Panc1 (cell line): ENCODE measurements around the gene HABP2.

Source experiments
- POLR2AphosphoS5 ChIP-seq: IDR thresholded peaks from 2 replicates; pipeline ENCODE4 v1.6.1; 2012; ENCODE audit warnings: mild to moderate bottlenecking, low read depth, low read length, moderate library complexity
- SIN3A ChIP-seq: IDR thresholded peaks from 2 replicates; pipeline ENCODE4 v1.6.1; 2012; ENCODE audit warnings: low read depth, mild to moderate bottlenecking, low read length, moderate library complexity, borderline replicate concordance; ENCODE audit not compliant: insufficient read depth
- TCF7L2 ChIP-seq: IDR thresholded peaks from 2 replicates; pipeline ENCODE4 v1.6.1; 2011; ENCODE audit warnings: mild to moderate bottlenecking, low read depth, low read length, inconsistent platforms
- TF ChIP-seq, protein P1 (sequence below): fragments of 450-650 bp; IDR thresholded peaks from 2 replicates; pipeline ENCODE4 v1.5.1; 2017; ENCODE audit warnings: mild to moderate bottlenecking
- TF ChIP-seq, protein P2 (sequence below), 2 experiments: IDR thresholded peaks; 2 replicates each; pipeline ENCODE4 v1.6.1; 2011 to 2012; ENCODE audit warnings: low read depth in 2 of 2, control low read depth in 1 of 2, low read length in 1 of 2, mild to moderate bottlenecking in 1 of 2, moderate library complexity in 1 of 2; ENCODE audit not compliant: insufficient read depth in 1 of 2

DNA sequence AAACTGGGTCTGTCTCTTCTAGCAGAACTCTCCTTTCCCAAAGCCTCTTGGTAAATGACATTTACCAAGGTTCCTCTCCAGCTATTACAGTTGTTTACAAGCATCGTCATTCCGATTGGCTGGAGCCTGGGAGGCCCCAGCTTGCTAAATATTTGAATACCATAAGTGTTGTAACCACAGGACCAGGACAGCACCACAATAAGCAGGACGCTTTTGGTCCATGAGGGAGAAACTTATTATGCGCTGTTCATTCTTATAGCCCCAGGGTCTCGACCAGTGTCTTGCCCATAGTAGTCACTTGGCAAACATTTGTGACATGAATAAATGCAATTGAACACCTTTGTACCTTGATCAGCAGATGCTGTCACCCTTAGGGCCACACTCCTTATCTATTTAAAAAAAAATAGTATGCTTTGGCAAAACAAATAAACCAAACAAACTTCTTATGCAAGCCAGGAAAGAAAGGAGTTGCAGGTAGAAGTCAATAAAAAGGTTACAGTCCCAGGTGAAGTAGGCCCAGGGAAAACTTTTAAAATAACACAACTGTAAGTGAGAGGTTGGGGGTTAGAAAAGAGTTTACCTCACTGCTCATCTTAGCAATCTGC is 78.2 kb downstream of the HABP2 start:
- TF ChIP-seq, protein P1, sequence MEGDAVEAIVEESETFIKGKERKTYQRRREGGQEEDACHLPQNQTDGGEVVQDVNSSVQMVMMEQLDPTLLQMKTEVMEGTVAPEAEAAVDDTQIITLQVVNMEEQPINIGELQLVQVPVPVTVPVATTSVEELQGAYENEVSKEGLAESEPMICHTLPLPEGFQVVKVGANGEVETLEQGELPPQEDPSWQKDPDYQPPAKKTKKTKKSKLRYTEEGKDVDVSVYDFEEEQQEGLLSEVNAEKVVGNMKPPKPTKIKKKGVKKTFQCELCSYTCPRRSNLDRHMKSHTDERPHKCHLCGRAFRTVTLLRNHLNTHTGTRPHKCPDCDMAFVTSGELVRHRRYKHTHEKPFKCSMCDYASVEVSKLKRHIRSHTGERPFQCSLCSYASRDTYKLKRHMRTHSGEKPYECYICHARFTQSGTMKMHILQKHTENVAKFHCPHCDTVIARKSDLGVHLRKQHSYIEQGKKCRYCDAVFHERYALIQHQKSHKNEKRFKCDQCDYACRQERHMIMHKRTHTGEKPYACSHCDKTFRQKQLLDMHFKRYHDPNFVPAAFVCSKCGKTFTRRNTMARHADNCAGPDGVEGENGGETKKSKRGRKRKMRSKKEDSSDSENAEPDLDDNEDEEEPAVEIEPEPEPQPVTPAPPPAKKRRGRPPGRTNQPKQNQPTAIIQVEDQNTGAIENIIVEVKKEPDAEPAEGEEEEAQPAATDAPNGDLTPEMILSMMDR: no peak
- TF ChIP-seq, protein P2, sequence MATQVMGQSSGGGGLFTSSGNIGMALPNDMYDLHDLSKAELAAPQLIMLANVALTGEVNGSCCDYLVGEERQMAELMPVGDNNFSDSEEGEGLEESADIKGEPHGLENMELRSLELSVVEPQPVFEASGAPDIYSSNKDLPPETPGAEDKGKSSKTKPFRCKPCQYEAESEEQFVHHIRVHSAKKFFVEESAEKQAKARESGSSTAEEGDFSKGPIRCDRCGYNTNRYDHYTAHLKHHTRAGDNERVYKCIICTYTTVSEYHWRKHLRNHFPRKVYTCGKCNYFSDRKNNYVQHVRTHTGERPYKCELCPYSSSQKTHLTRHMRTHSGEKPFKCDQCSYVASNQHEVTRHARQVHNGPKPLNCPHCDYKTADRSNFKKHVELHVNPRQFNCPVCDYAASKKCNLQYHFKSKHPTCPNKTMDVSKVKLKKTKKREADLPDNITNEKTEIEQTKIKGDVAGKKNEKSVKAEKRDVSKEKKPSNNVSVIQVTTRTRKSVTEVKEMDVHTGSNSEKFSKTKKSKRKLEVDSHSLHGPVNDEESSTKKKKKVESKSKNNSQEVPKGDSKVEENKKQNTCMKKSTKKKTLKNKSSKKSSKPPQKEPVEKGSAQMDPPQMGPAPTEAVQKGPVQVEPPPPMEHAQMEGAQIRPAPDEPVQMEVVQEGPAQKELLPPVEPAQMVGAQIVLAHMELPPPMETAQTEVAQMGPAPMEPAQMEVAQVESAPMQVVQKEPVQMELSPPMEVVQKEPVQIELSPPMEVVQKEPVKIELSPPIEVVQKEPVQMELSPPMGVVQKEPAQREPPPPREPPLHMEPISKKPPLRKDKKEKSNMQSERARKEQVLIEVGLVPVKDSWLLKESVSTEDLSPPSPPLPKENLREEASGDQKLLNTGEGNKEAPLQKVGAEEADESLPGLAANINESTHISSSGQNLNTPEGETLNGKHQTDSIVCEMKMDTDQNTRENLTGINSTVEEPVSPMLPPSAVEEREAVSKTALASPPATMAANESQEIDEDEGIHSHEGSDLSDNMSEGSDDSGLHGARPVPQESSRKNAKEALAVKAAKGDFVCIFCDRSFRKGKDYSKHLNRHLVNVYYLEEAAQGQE (IDR thresholded peaks at IDR 0.05; ENCODE audit: insufficient read depth in 1 of 2, low read depth in 2 of 2, low read length in 1 of 2): no peak
- no peak for TF ChIP-seq TCF7L2
- TF ChIP-seq POLR2AphosphoS5: no peak
- no peak for TF ChIP-seq SIN3A
